Activated T-cell treated with anti-CD3 and anti-CD28 coated beads for 24 hours (primary cell): ENCODE data around the gene EBF4.

Experiments
- DNase-seq: peaks from one replicate; pipeline ENCODE4 v3.0.0-alpha.2; 2020; ENCODE audit warnings: low read depth

The EBF4 gene

DNA sequence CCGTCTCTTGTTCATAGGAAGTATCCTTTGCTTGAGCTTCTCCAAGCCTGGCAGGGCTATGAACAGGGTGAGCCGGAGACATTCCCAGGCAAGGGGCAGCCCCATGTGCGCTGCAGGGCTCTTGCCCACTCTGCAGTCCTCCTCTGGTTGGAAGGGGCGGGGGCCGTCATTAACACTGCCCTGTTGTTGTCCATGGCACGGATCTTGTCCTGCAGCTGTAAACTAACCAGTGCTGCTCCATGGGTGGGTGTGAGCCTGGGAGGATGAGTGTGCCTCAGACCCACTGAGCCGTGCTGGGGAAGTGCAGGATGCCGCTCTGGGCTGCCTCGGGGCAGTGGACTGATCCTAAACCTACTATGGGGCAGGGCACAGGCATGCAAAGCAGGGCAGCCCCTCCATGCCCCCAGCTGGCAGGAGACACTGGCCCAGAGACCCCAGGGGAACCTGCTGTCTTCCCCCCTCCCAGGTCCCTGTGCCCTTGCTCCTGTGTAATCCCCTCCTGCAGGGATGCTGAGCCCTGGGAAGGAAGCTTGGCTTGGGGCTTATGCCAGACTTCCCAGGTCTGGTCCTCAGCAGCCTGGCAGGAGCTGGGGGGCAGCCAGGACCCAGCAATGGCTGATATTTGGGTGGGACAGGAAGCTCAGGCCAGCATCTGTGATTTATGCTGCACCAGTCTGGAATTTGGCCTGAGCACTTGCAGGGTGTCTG lies 8.5 kb downstream of the EBF4 start:
- no peak for DNase-seq

- no peak for DNase-seq
Measured at GRCh38 chr20:2701671-2702081, 9.1 kb downstream of the EBF4 start.

- no peak for DNase-seq
Measured at GRCh38 chr20:2703716-2704475, 11.3 kb downstream of the EBF4 start.

DNA sequence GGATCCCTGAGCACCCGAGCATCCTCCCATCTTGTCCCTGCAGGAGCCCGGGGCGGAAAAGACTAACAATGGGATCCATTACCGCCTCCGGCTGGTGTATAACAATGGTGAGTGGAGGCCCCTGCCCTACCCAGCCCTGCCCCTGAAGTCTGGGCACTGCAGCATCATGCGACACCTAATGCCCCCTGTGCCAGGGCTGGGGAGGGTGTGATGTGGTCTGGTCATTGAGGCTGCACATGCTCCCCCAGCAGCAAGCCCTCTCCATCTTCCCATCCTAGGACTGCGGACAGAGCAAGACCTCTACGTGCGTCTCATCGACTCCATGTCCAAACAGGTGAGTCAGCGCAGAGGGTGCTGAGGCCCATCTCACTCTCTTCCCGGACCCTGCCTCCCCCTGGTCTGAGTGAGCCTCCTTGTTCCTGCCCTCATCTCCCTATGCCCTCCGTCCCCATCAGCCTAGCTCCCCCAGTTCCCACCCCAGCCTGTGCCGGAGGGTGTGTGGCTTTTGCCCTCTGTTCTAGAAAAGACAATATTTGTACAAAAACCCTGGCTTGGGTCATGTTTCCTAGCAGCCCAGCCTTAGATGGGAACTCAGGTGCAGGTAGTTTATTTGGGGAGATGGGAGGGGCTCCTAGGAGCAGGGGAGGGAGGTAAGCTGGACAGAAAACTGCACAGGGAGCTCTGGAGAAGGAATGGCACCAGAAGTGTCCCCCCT lies 13.5 kb downstream of the EBF4 start:
- DNase-seq: no peak

DNA sequence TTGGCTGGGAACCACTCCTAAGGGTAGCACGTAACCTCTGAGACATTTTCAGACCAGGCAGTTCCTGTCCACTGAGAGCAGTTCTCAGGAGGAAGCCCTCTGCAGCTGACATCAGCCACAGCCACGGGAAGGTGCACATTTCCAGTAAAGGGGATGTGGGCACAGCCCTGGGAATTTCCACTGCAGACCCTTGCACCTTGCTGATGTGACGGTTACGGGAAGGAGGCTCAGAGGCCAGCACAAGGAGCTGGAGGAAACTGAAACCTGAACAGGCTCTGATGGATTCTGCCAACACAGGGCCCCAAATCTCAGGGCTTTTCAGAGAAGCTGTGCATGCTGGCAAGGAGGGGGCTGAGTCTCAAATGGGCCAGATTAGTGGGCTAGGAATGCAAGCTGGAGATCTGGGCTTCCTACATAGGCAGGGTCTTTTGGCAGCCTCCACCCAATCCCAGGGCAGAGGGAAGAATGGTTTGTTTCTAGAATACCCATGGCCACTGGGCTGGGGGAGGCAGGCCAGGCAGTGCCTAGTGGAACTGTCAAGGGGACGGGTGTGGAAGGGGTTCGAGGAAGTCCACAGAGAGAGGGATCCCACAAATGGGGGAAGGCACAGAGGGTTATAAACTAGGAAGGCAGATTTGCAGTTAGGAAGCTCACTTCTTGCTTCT lies 14.2 kb downstream of the EBF4 start:
- no peak for DNase-seq

GRCh38 chr20:2707353-2708072 lies 14.9 kb downstream of the EBF4 start:
- no peak for DNase-seq

DNA sequence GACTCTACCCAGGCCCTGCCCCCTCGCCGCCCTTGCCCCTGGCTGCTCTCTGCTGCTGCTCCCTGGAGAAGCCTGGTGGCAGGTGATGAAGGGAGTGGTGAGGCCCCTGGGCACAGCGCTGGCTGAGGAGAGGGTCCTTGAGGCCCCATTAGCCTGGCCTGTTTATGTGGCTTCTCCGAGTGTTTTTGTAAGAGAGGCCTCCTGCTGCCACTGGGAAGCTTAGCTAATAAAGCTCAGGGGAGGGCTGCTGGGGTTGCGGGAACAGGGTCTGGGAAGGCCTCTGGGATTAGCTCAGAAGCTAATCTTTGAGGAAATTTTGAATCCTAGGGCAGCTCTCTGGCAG lies 15.5 kb downstream of the EBF4 start:
- DNase-seq: no peak

DNA sequence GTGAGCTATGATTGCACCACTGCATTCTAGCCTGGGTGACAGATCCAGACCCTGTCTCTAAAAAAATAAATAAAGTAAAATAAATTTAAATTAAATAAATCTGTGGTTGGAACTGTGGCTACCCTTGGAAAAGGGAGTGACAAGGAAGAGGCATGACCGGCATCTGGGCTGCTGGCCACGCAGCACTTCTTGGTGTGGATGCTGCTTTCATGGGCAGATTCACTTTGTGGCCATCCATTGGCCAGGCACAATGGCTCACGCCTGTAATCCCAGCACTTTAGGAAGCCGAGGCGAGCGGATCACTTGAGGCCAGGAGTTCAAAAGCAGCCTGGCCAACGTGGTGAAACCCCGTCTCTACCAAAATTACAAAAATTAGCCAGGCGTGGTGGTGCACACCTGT lies 16.1 kb downstream of the EBF4 start:
- no peak for DNase-seq

DNA sequence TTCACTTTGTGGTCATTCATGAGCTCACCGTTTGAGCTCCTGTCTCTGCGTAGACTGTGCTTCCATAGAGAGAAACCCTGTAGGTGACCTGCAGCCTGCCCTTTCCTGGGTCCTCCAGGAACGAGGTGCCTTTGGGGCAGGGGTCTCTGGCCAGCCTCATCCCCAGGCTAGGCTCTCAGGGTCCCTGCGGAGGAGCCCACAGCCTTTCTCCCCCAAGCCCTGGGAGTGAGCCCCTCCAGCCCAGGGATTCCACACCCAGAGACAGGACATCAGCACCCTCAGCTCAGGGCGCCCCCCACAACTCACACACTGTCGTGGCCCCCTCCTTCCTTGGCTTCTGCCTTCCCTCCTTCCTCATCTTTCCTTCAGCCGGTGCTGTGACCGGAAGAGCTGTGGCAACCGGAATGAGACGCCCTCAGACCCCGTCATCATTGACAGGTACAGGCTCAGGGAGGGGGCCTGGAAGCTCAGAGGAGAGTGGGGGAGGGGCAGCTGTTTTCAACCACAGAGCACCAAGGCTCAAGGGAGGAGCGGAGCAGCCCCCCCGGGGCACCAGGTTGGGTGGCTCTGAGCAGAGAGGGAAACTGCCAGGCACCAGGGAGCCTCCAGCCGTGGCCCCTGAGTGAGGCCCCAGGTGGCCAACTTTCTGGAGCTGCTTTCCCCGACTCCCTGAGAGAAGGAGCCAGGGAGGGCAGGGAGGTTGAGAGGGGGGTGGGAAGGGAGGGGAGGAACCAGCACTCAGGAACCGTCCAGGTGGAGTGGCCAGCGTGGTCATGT lies 16.8 kb downstream of the EBF4 start:
- no peak for DNase-seq

DNA sequence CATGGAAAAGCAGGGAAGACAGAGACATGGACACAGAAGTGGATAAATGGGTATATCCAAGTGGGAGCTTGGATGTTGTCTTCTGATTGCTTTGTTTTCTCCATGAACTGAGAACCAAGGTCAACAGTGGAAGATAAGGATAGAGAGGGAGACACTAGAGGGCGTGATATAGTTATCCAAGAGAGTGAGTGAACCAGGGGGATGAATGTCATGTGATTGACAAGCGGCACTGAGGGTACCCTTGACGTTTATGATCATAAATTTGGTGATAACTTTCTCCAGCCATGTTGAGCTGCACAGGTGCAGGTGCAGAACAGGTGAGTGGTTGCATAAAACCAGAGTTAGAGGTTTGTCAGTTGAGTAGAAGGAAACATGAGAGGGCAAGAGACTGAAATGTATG lies 20.7 kb downstream of the EBF4 start:
- DNase-seq: no peak

- no peak for DNase-seq
Measured at GRCh38 chr20:2729251-2729713, 36.7 kb downstream of the EBF4 start.

DNA sequence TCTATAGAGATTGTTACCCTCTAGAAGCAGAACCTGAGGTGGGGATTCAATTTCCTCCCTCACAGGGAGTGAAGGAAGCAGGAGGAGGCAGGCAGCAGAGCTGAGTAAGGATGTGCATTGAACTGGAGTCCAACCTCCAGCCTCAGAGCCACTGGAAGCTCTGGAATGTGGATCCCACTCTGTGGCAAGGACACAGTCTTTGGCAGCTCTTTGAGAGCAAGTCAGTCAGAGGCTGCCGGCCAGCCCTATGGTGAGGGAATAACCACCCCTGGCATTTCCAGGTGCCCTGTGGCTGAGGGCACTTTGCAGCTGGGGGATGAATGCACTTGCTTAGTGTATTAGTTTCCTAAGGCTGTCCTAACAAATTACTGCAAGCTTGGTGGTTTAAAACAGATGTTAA lies 37.2 kb downstream of the EBF4 start:
- no peak for DNase-seq

DNA sequence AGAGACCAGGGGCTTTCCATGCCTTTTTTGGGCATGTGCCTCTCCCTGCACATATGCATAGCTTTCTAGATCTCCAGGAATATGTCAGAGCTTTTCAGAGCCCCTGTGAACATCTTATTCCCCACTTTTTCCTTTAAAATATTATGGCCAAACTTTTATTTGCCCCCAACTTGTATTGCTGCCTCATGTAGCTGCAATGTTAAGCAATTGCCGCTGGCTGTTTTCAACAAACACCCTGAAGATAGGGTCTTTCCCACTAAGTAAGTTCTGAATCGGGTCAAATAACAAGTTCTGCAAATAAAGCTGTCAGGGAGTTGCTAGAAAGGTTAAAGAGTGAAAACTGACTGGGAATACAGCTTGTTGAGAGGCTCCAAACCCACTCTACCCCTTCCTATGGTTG lies 42.3 kb downstream of the EBF4 start:
- no peak for DNase-seq

- no peak for DNase-seq
Measured at GRCh38 chr20:2736441-2736840, 43.9 kb downstream of the EBF4 start.

DNA sequence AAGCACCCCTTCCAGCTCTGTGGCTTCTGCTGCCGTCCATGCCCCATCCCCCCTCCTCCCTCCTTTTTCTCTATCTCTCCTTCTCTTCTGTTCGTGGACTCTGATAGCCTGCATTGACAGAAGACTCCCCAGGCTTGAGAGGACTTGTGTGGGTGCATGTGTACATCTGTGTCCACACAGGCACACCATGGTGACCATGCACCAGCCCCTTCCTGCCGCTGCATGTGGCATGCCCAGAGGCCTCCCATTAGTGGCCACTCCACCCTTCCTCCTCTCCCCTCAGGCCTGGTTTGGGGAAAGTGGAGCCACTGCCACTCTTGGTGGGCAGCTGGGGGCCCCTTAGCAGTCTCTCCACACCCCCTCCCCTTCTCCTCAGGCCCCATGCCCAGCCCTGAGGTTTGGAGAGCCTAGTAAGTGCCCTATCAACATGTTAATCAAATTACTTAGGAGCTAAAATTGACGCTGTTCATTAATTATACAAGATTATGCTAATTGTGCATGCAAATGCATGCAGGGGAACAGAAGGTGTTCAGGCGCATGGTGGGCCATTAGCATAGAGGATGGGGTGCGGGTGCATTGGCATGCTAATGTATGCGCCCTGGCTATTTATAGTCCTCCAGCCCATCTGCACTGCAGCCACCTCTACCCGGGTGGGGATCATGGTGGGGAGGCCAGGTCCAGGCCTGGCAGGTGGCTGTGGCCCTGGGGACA lies 45.9 kb downstream of the EBF4 start:
- no peak for DNase-seq

GRCh38 chr20:2739042-2739398 lies 46.4 kb downstream of the EBF4 start:
- no peak for DNase-seq

- DNase-seq: no peak
Measured at GRCh38 chr20:2740702-2741101, 48.1 kb downstream of the EBF4 start.

GRCh38 chr20:2741463-2741862 lies 48.9 kb downstream of the EBF4 start:
- no peak for DNase-seq

- no peak for DNase-seq
Measured at GRCh38 chr20:2741881-2742280, 49.3 kb downstream of the EBF4 start.

DNA sequence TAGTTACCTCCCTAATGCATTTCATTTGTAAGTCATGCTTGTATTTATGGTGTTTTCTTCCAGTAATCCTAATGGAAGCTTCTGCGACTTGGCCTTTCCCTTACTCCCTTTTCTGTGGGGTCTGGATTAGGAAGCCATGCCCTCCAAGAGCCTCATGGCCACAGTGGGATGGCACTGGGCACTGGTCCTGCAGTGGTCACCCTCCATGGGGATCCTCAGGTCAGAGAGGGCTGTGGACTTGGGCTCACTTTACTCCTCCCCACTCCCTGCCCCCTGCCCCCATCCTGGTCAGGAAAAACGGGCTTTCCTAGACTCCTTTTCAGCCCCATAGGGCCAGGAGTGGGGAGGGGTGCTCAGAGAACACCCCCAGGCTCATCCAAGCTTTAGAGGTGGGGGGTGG lies 49.9 kb downstream of the EBF4 start:
- no peak for DNase-seq
